GM10248 (cell line): Measurements from ENCODE around the gene MAPK10.

Source experiments
- CTCF ChIA-PET: fragments of 300-600 bp; sonication (Branson Sonifier 250); formaldehyde crosslinking; extraction: SDS; loops from one replicate; lab custom pipeline; 2021; ENCODE audit warnings: antibody characterized with exemption; lab: Yijun Ruan, JAX
- POLR2A ChIA-PET: fragments of 350-650 bp; sonication (Branson Sonifier 250); formaldehyde crosslinking; extraction: SDS; loops from one replicate; lab custom pipeline; 2020; ENCODE audit warnings: antibody characterized with exemption; lab: Yijun Ruan, JAX
- DNase-seq: peaks from one replicate; pipeline ENCODE4 v3.0.0; 2012; ENCODE audit errors: extremely low spot score
- TF ChIP-seq, protein P1 (sequence below): IDR thresholded peaks from 2 replicates; pipeline ENCODE4 v1.5.1; 2012; ENCODE audit warnings: mild to moderate bottlenecking, low read depth; ENCODE audit errors: extremely low read depth, missing control alignments, control extremely low read depth

The MAPK10 gene

GRCh38 chr4:86319390-86319789, 40.5 kb downstream of the MAPK10 start:
- ChIA-PET POLR2A (no interaction called here), CTCF (no interaction called here)
- TF ChIP-seq, protein P1, sequence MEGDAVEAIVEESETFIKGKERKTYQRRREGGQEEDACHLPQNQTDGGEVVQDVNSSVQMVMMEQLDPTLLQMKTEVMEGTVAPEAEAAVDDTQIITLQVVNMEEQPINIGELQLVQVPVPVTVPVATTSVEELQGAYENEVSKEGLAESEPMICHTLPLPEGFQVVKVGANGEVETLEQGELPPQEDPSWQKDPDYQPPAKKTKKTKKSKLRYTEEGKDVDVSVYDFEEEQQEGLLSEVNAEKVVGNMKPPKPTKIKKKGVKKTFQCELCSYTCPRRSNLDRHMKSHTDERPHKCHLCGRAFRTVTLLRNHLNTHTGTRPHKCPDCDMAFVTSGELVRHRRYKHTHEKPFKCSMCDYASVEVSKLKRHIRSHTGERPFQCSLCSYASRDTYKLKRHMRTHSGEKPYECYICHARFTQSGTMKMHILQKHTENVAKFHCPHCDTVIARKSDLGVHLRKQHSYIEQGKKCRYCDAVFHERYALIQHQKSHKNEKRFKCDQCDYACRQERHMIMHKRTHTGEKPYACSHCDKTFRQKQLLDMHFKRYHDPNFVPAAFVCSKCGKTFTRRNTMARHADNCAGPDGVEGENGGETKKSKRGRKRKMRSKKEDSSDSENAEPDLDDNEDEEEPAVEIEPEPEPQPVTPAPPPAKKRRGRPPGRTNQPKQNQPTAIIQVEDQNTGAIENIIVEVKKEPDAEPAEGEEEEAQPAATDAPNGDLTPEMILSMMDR, result no peak
- DNase-seq, result no peak

GRCh38 chr4:86315579-86315978, 44.3 kb downstream of the MAPK10 start:
- TF ChIP-seq, protein P1, result no peak
- DNase-seq, result no peak
- ChIA-PET CTCF (no interaction called here), POLR2A (no interaction called here)

DNA sequence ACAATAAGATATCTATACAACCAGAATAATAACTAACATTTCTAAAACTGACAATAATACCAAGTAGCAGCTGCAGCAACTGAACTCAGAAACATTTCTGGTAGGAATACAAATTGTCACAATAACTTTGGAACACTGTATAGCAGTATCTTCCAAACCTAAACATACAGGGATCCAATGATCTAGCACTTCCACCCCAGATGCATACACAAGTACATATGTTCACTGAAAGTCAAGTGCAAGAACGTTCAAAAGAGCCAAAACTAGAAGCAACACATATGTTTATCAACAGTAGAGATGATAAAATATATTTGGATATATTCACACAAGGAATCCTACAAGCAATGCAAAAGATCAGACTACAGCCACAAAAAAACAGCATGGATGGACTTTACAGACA, 46.2 kb downstream of the MAPK10 start:
- TF ChIP-seq, protein P1, result no peak
- ChIA-PET POLR2A (no interaction called here), CTCF (no interaction called here)
- no peak for DNase-seq

GRCh38 chr4:86307432-86307831, 52.4 kb downstream of the MAPK10 start:
- no peak for DNase-seq
- POLR2A ChIA-PET, result no interaction called here
- TF ChIP-seq, protein P1, result no peak
- CTCF ChIA-PET, result interaction anchor here (1.2 to 1.9 kb wide), 2 partner anchors 16 to 191 kb away, joined by 3 to 4 read pairs; no protein-coding TSS in a partner anchor

DNA sequence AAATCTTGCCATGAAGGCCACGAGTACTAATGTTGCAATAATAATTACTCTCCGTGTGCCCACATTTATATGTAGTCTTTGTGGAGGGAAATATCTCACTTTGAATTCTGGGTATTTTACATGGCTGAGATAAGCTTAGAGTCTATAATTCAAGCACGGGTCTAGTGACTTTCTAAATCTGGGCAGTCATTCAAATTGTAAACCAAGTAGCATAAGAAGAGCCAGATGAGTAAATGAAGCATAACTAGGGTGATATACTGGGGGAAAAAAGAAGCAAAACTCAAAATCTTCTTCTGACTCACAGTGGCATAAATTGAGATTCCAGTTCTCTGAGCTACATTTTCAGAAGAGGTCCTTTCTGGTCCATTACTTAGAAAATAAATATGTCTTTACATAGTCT, 53.0 kb downstream of the MAPK10 start:
- TF ChIP-seq, protein P1, result no peak
- no peak for DNase-seq
- CTCF ChIA-PET, result interaction anchor here (0.8 kb wide), 1 partner anchor 11 kb away, joined by 3 read pairs; no protein-coding TSS in a partner anchor
- POLR2A ChIA-PET, result no interaction called here

- DNase-seq, result no peak
- POLR2A ChIA-PET, result no interaction called here
- CTCF ChIA-PET, result no interaction called here
- TF ChIP-seq, protein P1, result no peak
Measured at GRCh38 chr4:86302830-86303229, 57.0 kb downstream of the MAPK10 start.
